ENCODE results near the gene RAB40C.

The RAB40C gene

DNA sequence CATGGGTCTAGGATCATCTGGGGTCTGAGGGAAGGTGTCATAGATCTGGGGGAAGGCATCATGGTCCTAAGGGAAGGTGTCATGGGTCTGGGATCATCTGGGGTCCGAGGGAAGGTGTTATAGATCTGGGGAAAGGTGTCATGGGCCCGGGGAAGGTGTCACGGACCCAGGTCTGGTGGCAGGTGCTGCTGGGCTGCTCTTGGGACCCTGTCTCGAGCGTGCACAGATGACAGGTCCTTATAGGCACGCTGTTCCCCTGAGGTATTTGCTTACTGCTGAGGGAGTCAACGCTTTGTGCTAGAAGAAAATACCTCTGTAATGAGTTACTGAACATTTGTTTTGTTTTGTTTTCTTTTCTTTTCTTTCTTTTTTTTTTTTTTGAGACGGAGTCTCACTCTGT, 1.4 kb downstream of the RAB40C start:
- H3K4me1 ChIP-seq (ENCODE audit: insufficient read depth, low read length), result peaks cover 36% of the 10 kb centered on the region
- peaks cover 72% of the 10 kb centered on the region for H4K20me1 ChIP-seq (ENCODE audit: insufficient read depth, low read length)
- no peak for DNase-seq
- TF ChIP-seq EZH2 (IDR thresholded peaks at IDR 0.05; ENCODE audit: borderline replicate concordance, low read depth, low read length, severe bottlenecking), result no peak
- TF ChIP-seq, protein P1, sequence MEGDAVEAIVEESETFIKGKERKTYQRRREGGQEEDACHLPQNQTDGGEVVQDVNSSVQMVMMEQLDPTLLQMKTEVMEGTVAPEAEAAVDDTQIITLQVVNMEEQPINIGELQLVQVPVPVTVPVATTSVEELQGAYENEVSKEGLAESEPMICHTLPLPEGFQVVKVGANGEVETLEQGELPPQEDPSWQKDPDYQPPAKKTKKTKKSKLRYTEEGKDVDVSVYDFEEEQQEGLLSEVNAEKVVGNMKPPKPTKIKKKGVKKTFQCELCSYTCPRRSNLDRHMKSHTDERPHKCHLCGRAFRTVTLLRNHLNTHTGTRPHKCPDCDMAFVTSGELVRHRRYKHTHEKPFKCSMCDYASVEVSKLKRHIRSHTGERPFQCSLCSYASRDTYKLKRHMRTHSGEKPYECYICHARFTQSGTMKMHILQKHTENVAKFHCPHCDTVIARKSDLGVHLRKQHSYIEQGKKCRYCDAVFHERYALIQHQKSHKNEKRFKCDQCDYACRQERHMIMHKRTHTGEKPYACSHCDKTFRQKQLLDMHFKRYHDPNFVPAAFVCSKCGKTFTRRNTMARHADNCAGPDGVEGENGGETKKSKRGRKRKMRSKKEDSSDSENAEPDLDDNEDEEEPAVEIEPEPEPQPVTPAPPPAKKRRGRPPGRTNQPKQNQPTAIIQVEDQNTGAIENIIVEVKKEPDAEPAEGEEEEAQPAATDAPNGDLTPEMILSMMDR (IDR thresholded peaks at IDR 0.05; ENCODE audit: borderline replicate concordance, extremely low read depth, low read length, poor library complexity, severe bottlenecking), result no peak
- H3K79me2 ChIP-seq (ENCODE audit: insufficient read depth, low read length), result peaks cover 78% of the 10 kb centered on the region
- H3K9me3 ChIP-seq (ENCODE audit: insufficient read depth, low read length, severe bottlenecking), result no peaks in the 10 kb centered on the region
- no peaks in the 10 kb centered on the region for H3K27me3 ChIP-seq (ENCODE audit: insufficient read depth, low read length, poor library complexity)
- no peak overlapping the region for H3K27ac ChIP-seq (ENCODE audit: low read length)
- peaks cover 18% of the 10 kb centered on the region for H3K36me3 ChIP-seq (ENCODE audit: insufficient read depth, low read length)
- peak overlapping the region; percentile 87 for H3K9ac ChIP-seq (ENCODE audit: low read depth, low read length)
- no peak for ATAC-seq (ENCODE audit: insufficient read depth, low read depth)
- H3K4me2 ChIP-seq (ENCODE audit: insufficient read depth, low read length), result peak overlapping the region; percentile 100
- H3K4me3 ChIP-seq (ENCODE audit: low read depth in 1 of 2, low read length in 2 of 2), result peak overlapping the region in 1 of 2 experiments; percentile 85; a peak in 2 of 4 replicates
- H2AFZ ChIP-seq (ENCODE audit: low read depth, low read length), result no peak overlapping the region

DNA sequence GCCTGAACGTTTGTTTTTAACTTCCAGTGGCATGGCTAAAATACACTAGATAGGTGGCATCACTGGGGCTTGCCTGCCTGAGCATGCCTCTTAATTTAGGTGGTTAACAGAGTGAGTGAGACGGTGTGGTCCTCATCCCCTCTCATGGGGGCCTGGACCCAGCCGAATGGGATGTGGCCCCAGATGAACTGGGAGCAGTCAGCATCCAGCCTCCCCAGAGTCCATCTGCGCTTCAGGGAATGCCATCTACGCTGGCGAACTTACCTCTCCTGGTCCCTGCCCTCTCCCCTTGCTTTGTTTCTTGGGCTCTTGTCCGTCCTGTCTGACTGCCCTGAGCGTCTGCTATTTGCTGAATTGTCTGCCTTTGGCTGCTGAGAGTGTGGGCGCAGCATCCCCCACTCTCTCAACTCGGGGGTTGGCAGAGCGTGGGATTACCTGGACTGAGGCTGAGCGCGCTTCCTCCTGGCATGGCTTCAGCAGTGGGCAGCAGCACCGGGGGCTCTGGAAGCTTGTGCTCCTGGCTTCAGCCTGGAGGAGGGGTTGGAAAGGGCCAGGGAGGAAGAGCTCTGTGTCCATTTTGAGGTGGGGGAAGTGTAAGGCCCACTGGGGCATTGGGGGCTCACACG, 2.1 kb downstream of the RAB40C start:
- Histone ChIP-seq H3K9ac (ENCODE audit: low read depth, low read length) (peak overlapping the region; percentile 6; the same call in 1 of the 2 replicates), H2AFZ (ENCODE audit: low read depth, low read length) (no peak overlapping the region), H3K27ac (ENCODE audit: low read length) (0 out of 2 replicates have a peak overlapping the region, but pooled peaks have one; percentile 6), H3K4me3 (ENCODE audit: low read depth in 1 of 2, low read length in 2 of 2) (no peak overlapping the region), H3K9me3 (ENCODE audit: insufficient read depth, low read length, severe bottlenecking) (no peaks in the 10 kb centered on the region), H3K79me2 (ENCODE audit: insufficient read depth, low read length) (peaks cover 84% of the 10 kb centered on the region), H4K20me1 (ENCODE audit: insufficient read depth, low read length) (peaks cover 69% of the 10 kb centered on the region), H3K36me3 (ENCODE audit: insufficient read depth, low read length) (peaks cover 20% of the 10 kb centered on the region), H3K27me3 (ENCODE audit: insufficient read depth, low read length, poor library complexity) (no peaks in the 10 kb centered on the region), H3K4me2 (ENCODE audit: insufficient read depth, low read length) (peak overlapping the region; percentile 100), H3K4me1 (ENCODE audit: insufficient read depth, low read length) (peaks cover 33% of the 10 kb centered on the region)
- TF ChIP-seq, protein P1 (IDR thresholded peaks at IDR 0.05; ENCODE audit: borderline replicate concordance, extremely low read depth, low read length, poor library complexity, severe bottlenecking), result no peak
- TF ChIP-seq EZH2 (IDR thresholded peaks at IDR 0.05; ENCODE audit: borderline replicate concordance, low read depth, low read length, severe bottlenecking), result no peak
- DNase-seq (no peak), ATAC-seq (ENCODE audit: insufficient read depth, low read depth) (no peak)

DNA sequence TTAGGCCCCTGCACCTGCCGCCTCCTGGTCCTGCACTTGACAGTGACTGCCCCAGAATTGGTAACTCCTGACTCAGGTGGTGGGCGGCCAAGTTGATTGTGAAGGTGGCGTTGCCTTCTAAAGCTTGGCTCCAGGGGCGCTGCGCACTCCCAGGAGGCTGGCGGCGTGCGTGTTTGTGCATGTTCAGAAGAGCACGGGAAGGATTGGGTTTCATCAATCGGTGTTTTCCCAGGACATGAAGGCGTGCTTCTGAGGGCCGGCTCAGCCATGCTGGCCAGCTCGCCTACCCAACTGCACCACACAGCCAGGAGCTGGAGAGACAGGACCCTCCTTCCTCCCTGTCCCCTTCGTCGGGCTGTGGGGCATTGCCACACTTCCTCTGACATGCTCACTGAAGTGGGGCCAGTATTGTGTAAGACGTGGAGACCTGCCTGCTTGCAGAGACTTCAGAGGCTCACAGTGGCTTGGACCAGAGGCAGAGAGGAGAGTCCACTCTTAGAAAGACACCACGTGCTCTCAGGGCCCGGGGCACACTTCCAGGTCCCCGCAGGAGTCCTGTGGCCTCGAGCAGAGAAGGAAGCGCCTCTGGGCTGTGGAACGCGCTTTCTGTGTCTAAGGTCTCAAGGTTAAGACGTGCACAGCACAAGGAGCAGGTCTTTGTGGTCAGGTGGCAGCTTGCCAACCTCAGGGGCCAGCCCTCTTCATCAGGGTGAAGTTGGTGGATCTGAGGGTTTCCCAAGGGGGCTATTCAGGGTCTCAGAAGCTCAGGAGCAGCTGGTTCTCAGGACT, 2.8 kb downstream of the RAB40C start:
- Histone ChIP-seq H3K4me1 (ENCODE audit: insufficient read depth, low read length) (peaks cover 26% of the 10 kb centered on the region), H3K4me3 (ENCODE audit: low read depth in 1 of 2, low read length in 2 of 2) (no peak overlapping the region), H3K27ac (ENCODE audit: low read length) (no peak overlapping the region; the same call in 1 of the 2 replicates), H3K27me3 (ENCODE audit: insufficient read depth, low read length, poor library complexity) (no peaks in the 10 kb centered on the region), H2AFZ (ENCODE audit: low read depth, low read length) (no peak overlapping the region), H4K20me1 (ENCODE audit: insufficient read depth, low read length) (peaks cover 62% of the 10 kb centered on the region), H3K9me3 (ENCODE audit: insufficient read depth, low read length, severe bottlenecking) (no peaks in the 10 kb centered on the region), H3K9ac (ENCODE audit: low read depth, low read length) (peak overlapping the region; percentile 6; the same call in 1 of the 2 replicates), H3K4me2 (ENCODE audit: insufficient read depth, low read length) (peak overlapping the region; percentile 100; the same call in 1 of the 2 replicates), H3K79me2 (ENCODE audit: insufficient read depth, low read length) (peaks cover 79% of the 10 kb centered on the region), H3K36me3 (ENCODE audit: insufficient read depth, low read length) (peaks cover 20% of the 10 kb centered on the region)
- ATAC-seq (ENCODE audit: insufficient read depth, low read depth) (no peak), DNase-seq (no peak)
- TF ChIP-seq, protein P1 (IDR thresholded peaks at IDR 0.05; ENCODE audit: borderline replicate concordance, extremely low read depth, low read length, poor library complexity, severe bottlenecking), result no peak
- no peak for TF ChIP-seq EZH2 (IDR thresholded peaks at IDR 0.05; ENCODE audit: borderline replicate concordance, low read depth, low read length, severe bottlenecking)

Measured in DND-41 (cell line).